Colonic mucosa (tissue), 4 donors: ENCODE data around the gene ZNF814. TPM values are rescaled to one million over a fixed set of nuclear protein-coding genes. Genes with fewer than 3 reads are reported as not detected.
"Not testable (repeated sequence)": the region's sequence is repeated elsewhere in the genome, so short reads cannot be mapped to it uniquely, and the experiment has no call there.

Experiments
- DNase-seq: peaks from one replicate; pipeline ENCODE4 v3.0.0-alpha.2; 2020
- H3K27ac ChIP-seq: fragments of 200-600 bp; one replicate; pipeline ENCODE4 v1.8.0; 2021
- H3K27me3 ChIP-seq: fragments of 200-600 bp; one replicate; pipeline ENCODE4 v1.8.0; 2021
- H3K36me3 ChIP-seq: fragments of 200-600 bp; one replicate; pipeline ENCODE4 v1.8.0; 2021
- H3K4me1 ChIP-seq: fragments of 200-600 bp; one replicate; pipeline ENCODE4 v1.8.0; 2021; ENCODE audit warnings: mild to moderate bottlenecking
- H3K4me3 ChIP-seq: fragments of 200-600 bp; one replicate; pipeline ENCODE4 v1.8.0; 2021
- H3K9ac ChIP-seq, 2 donors: one replicate each; pipeline ENCODE4 v1.7.0; 2013; ENCODE audit warnings: control low read depth in 2 of 2, low read depth in 2 of 2, low read length in 2 of 2
- H3K9me3 ChIP-seq: fragments of 200-600 bp; one replicate; pipeline ENCODE4 v1.8.0; 2021
- CTCF ChIP-seq: fragments of 200-600 bp; IDR thresholded peaks from one replicate; pipeline ENCODE4 v1.8.0; 2022; ENCODE audit warnings: antibody characterized with exemption, mild to moderate bottlenecking
- intact Hi-C: fragments of 100-400 bp; cut with DNase I; formaldehyde crosslinking; loops from one replicate; pipeline ENCODE4 v1.14.1; 2022
- total RNA-seq, 2 donors: library from RNA; stranded (reverse); fragmentation: NEBNext Ultra II Directional in 1 of 2; extraction: Animal tissue kit (Norgen Biotek cat#: 25700) in 1 of 2; gene quantifications; one replicate each; pipeline ENCODE4 v1.2.1, GENCODE V29; 2021
- donor health status: healthy.
- donor health status: DM: no; HTN: no; CAD: no.
- donor health status: DM: no; HTN: no; CAD: no.

Gene ZNF814
- total RNA-seq, 2 donors from 2014 or later: 7.1 to 25.5 TPM

GRCh38 chr19:57815247-57816075 is 73.4 kb downstream of the ZNF814 start:
- no peaks in the 10 kb centered on the region for H3K36me3 ChIP-seq
- no peaks in the 10 kb centered on the region for H3K9me3 ChIP-seq
- no peak for TF ChIP-seq CTCF
- no peaks in the 10 kb centered on the region for H3K27me3 ChIP-seq
- H3K4me3 ChIP-seq: peak overlapping the region; percentile 81
- DNase-seq: no peak
- H3K9ac ChIP-seq: peak overlapping the region in 1 of 2 donors; percentile 92
- peak overlapping the region; percentile 62 for H3K27ac ChIP-seq
- peaks cover 11% of the 10 kb centered on the region for H3K4me1 ChIP-seq
- intact Hi-C loops: no loop called here

- Histone ChIP-seq H3K9ac (peak within 1 kb of the TSS; percentile 67 to 92), H3K4me3 (peak within 1 kb of the TSS; percentile 81), H3K4me1 (peaks cover 14% of the 10 kb centered on the region), H3K27ac (peak within 1 kb of the TSS; percentile 62), H3K36me3 (peaks cover 3% of the 10 kb centered on the region), H3K9me3 (no peaks in the 10 kb centered on the region), H3K27me3 (no peaks in the 10 kb centered on the region)
- peak; percentile 96 for DNase-seq
- TF ChIP-seq CTCF: no peak
- intact Hi-C loops: no loop called here
Measured at GRCh38 chr19:57814505-57815246, 74.2 kb downstream of the ZNF814 start, which contains the start of gene ZNF552. ZNF552 (minus strand) TSS chr19:57814913; CDS start chr19:57814743, 170 bp downstream.

- DNase-seq: peak; percentile 72
- Histone ChIP-seq H3K9me3 (no peaks in the 10 kb centered on the region), H3K4me3 (peak overlapping the region; percentile 81), H3K4me1 (peaks cover 14% of the 10 kb centered on the region), H3K27ac (peak overlapping the region; percentile 62), H3K9ac (peak overlapping the region; percentile 67 to 92), H3K36me3 (peaks cover 4% of the 10 kb centered on the region), H3K27me3 (no peaks in the 10 kb centered on the region)
- no peak for TF ChIP-seq CTCF
- intact Hi-C loops: no loop called here
Measured at GRCh38 chr19:57813919-57814504, 74.8 kb downstream of the ZNF814 start.

- Histone ChIP-seq H3K4me1 (peaks cover 14% of the 10 kb centered on the region), H3K4me3 (peak overlapping the region; percentile 81), H3K9ac (peak overlapping the region; percentile 67 to 92), H3K27ac (peak overlapping the region; percentile 62)
- H3K36me3 ChIP-seq, H3K27me3 ChIP-seq, intact Hi-C loops, H3K9me3 ChIP-seq, DNase-seq: not testable (repeated sequence)
Measured at GRCh38 chr19:57812975-57813820, 75.6 kb downstream of the ZNF814 start.

GRCh38 chr19:57812226-57812625 is 76.6 kb downstream of the ZNF814 start:
- H3K27ac ChIP-seq: no peak overlapping the region
- DNase-seq: no peak
- no peaks in the 10 kb centered on the region for H3K9me3 ChIP-seq
- H3K4me3 ChIP-seq: no peak overlapping the region
- no peaks in the 10 kb centered on the region for H3K27me3 ChIP-seq
- H3K36me3 ChIP-seq: peaks cover 4% of the 10 kb centered on the region
- TF ChIP-seq CTCF: no peak
- no peak overlapping the region for H3K9ac ChIP-seq
- peaks cover 14% of the 10 kb centered on the region for H3K4me1 ChIP-seq
- intact Hi-C loops: no loop called here

GRCh38 chr19:57810410-57811295 is 78.2 kb downstream of the ZNF814 start:
- DNase-seq, H3K4me3 ChIP-seq, H3K27me3 ChIP-seq, H3K9me3 ChIP-seq, H3K9ac ChIP-seq, H3K36me3 ChIP-seq, intact Hi-C loops, H3K27ac ChIP-seq: not testable (repeated sequence)
- H3K4me1 ChIP-seq: peaks cover 16% of the 10 kb centered on the region
